Gastrocnemius medialis (tissue), 4 donors: ENCODE results near the gene CIT.
"Not testable (repeated sequence)": the region's sequence is repeated elsewhere in the genome, so short reads cannot be mapped to it uniquely, and the experiment has no call there.

Source experiments
- CTCF ChIP-seq, 5 experiments: fragments of 450-650 bp in 3 of 5; fragments of 200-600 bp in 2 of 5; sonication (generic) in 2 of 5; IDR thresholded peaks in 4 of 5; conservative IDR thresholded peaks in 1 of 5; 1 replicate in 4 of 5; 2 replicates in 1 of 5; pipeline ENCODE4 v1.5.1; 2016 to 2019; ENCODE audit warnings: antibody characterized with exemption in 5 of 5, mild to moderate bottlenecking in 3 of 5, moderate library complexity in 3 of 5
- POLR2A ChIP-seq, 2 donors: fragments of 450-650 bp; IDR thresholded peaks; one replicate each; pipeline ENCODE4 v1.6.1; 2017; ENCODE audit warnings: antibody characterized with exemption in 2 of 2, mild to moderate bottlenecking in 2 of 2, moderate library complexity in 2 of 2

DNA sequence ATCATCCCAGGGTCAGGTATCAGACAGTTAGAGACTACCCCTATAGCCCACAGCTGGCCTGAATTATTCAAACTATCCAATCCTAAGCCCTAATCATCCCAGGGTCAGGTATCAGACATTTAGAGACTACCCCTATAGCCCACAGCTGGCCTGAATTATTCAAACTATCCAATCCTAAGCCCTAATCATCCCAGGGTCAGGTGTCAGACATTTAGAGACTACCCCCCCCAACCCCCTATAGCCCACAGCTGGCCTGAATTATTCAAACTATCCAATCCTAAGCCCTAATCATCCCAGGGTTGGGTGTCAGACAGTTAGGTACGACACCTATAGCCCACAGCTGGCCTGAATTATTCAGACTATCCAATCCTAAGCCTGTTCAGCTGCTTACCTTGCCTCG, 220.1 kb downstream of the CIT start:
- TF ChIP-seq CTCF (IDR thresholded peaks at IDR 0.05 in 4 of 5, conservative IDR thresholded peaks at IDR 0.05 in 1 of 5); POLR2A (IDR thresholded peaks at IDR 0.05): not testable (repeated sequence)
